ENCODE measurements around the gene PRKRIP1. TPM values are rescaled to one million over a fixed set of nuclear protein-coding genes. Genes with fewer than 3 reads are reported as not detected.
A peak's percentile ranks its signal among the peaks of the same experiment; 100 is the strongest.

Gene PRKRIP1
- polyA plus RNA-seq, 3 donors = 6.6 to 27.0 (median 7.4) TPM

DNA sequence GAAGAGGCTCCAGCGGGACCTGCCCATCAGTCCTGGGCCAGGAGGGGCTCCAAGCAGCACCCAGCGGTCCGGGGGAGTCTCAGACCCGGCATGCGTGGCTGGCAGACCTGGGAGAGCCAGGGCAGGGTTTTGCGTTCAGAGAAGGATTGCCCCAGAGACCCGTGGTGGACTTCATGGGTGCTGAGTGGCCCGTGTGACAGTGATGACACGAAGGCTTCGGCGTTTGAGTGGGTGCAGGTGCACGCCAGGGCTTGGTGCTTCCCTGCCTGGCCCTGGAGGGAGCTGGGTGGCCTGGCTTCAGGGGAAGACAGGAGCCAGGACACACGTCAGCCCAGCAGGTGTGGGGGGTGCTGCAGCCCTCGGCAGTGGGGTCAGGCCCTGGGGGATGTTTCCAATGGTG, 51.1 kb downstream of the PRKRIP1 start:
- H3K27me3 ChIP-seq (ENCODE audit: control insufficient read depth in 2 of 2, insufficient read depth in 2 of 2, low read length in 2 of 2) = no peaks in the 10 kb centered on the region
- H3K27ac ChIP-seq (ENCODE audit: low read depth in 1 of 2, low read length in 2 of 2) = no peak overlapping the region
- H3K4me2 ChIP-seq (replicated peaks; ENCODE audit: extremely low read depth, low read length, poor library complexity, severe bottlenecking) = no peak overlapping the region
- H3K36me3 ChIP-seq (replicated peaks in 1 of 2; ENCODE audit: control insufficient read depth in 1 of 2, insufficient read depth in 2 of 2, low read length in 2 of 2) = peaks cover 27 to 37% of the 10 kb centered on the region in 2 donors
- no peak overlapping the region for H2AFZ ChIP-seq (ENCODE audit: insufficient read depth, low read depth, low read length, poor library complexity, severe bottlenecking)
- H3K79me2 ChIP-seq (ENCODE audit: insufficient read depth, low read length) = no peaks in the 10 kb centered on the region
- TF ChIP-seq, protein P1, sequence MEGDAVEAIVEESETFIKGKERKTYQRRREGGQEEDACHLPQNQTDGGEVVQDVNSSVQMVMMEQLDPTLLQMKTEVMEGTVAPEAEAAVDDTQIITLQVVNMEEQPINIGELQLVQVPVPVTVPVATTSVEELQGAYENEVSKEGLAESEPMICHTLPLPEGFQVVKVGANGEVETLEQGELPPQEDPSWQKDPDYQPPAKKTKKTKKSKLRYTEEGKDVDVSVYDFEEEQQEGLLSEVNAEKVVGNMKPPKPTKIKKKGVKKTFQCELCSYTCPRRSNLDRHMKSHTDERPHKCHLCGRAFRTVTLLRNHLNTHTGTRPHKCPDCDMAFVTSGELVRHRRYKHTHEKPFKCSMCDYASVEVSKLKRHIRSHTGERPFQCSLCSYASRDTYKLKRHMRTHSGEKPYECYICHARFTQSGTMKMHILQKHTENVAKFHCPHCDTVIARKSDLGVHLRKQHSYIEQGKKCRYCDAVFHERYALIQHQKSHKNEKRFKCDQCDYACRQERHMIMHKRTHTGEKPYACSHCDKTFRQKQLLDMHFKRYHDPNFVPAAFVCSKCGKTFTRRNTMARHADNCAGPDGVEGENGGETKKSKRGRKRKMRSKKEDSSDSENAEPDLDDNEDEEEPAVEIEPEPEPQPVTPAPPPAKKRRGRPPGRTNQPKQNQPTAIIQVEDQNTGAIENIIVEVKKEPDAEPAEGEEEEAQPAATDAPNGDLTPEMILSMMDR (IDR thresholded peaks at IDR 0.05) = no peak
- H3K4me3 Mint-ChIP-seq = no peak overlapping the region
- peak overlapping the region in 2 of 7 donors; percentile 41 to 46 for H3K27ac Mint-ChIP-seq
- H3K4me3 ChIP-seq (replicated peaks in 1 of 3; ENCODE audit: low read depth in 2 of 3, low read length in 3 of 3) = no peak overlapping the region
- H4K20me1 ChIP-seq (ENCODE audit: insufficient read depth, low read length) = peaks cover 16% of the 10 kb centered on the region
- H3K4me1 Mint-ChIP-seq = peaks cover 4% of the 10 kb centered on the region
- H3K4me1 ChIP-seq (ENCODE audit: control insufficient read depth in 1 of 2, insufficient read depth in 2 of 2, low read length in 2 of 2) = peaks cover 0 to 3% of the 10 kb centered on the region in 2 donors
- peaks cover 25 to 41% of the 10 kb centered on the region in 2 donors for H3K36me3 Mint-ChIP-seq
- intact Hi-C loops (cut with micrococcal nuclease) = loop anchor here in 1 of 2 donors (5.0 kb wide), 1 partner anchor 35 kb away; no protein-coding TSS in a partner anchor
- no peak overlapping the region for H3K9ac ChIP-seq (ENCODE audit: insufficient read depth, low read length, poor library complexity, severe bottlenecking)
- WGBS (ENCODE audit: insufficient coverage) = 93% methylated on average over 14 of the region's 14 CpGs
- no peak for DNase-seq
- H3K27me3 Mint-ChIP-seq (ENCODE audit: low read depth in 3 of 3) = peaks cover 0 to 1% (median 1%) of the 10 kb centered on the region in 3 donors
- H3K9me3 ChIP-seq (replicated peaks in 1 of 2; ENCODE audit: control insufficient read depth in 1 of 2, insufficient read depth in 1 of 2, low read length in 2 of 2) = no peaks in the 10 kb centered on the region
- peaks cover 0 to 3% (median 0%) of the 10 kb centered on the region in 7 donors for H3K9me3 Mint-ChIP-seq

DNA sequence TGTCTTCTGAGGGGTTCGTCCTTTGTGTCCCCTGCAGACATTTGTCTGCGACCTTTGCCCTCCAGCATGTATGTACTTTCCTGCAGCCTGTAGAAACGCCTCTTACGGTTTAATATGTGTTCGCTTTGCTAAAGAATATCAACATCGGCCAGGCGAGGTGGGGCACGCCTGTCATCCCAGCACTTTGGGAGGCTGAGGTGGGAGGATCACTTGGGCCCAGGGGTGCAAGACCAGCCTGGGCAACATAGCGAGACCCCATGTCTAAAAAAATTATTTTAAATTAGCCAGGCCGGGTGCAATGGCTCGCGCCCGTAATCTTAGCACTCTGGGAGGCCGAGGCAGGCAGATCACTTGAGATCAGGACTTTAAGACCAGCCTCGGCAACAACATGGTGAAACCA, 53.0 kb downstream of the PRKRIP1 start:
- Histone ChIP-seq H3K9ac (ENCODE audit: insufficient read depth, low read length, poor library complexity, severe bottlenecking) (no peak overlapping the region), H3K4me2 (replicated peaks; ENCODE audit: extremely low read depth, low read length, poor library complexity, severe bottlenecking) (no peak overlapping the region), H3K27ac (ENCODE audit: low read depth in 1 of 2, low read length in 2 of 2) (no peak overlapping the region), H3K4me1 (ENCODE audit: control insufficient read depth in 1 of 2, insufficient read depth in 2 of 2, low read length in 2 of 2) (no peaks in the 10 kb centered on the region), H2AFZ (ENCODE audit: insufficient read depth, low read depth, low read length, poor library complexity, severe bottlenecking) (no peak overlapping the region), H3K4me3 (replicated peaks in 1 of 3; ENCODE audit: low read depth in 2 of 3, low read length in 3 of 3) (no peak overlapping the region), H3K27me3 (ENCODE audit: control insufficient read depth in 2 of 2, insufficient read depth in 2 of 2, low read length in 2 of 2) (no peaks in the 10 kb centered on the region), H4K20me1 (ENCODE audit: insufficient read depth, low read length) (peaks cover 16% of the 10 kb centered on the region), H3K9me3 (replicated peaks in 1 of 2; ENCODE audit: control insufficient read depth in 1 of 2, insufficient read depth in 1 of 2, low read length in 2 of 2) (no peaks in the 10 kb centered on the region), H3K79me2 (ENCODE audit: insufficient read depth, low read length) (no peaks in the 10 kb centered on the region), H3K36me3 (replicated peaks in 1 of 2; ENCODE audit: control insufficient read depth in 1 of 2, insufficient read depth in 2 of 2, low read length in 2 of 2) (peaks cover 27 to 35% of the 10 kb centered on the region in 2 donors)
- Mint-ChIP-seq H3K9me3 (no peaks in the 10 kb centered on the region), H3K27me3 (ENCODE audit: low read depth in 3 of 3) (peaks cover 0 to 1% (median 0%) of the 10 kb centered on the region in 3 donors), H3K36me3 (peaks cover 25 to 34% of the 10 kb centered on the region in 2 donors), H3K27ac (peak overlapping the region in 1 of 7 donors; percentile 2), H3K4me3 (no peak overlapping the region), H3K4me1 (peaks cover 4% of the 10 kb centered on the region)
- intact Hi-C loops (cut with micrococcal nuclease) = loop anchor here in 1 of 2 donors (5.0 kb wide), 1 partner anchor 37 kb away; no protein-coding TSS in a partner anchor
- TF ChIP-seq, protein P1 (IDR thresholded peaks at IDR 0.05) = no peak
- WGBS (ENCODE audit: insufficient coverage) = over 99% methylated on average over 15 of the region's 15 CpGs
- DNase-seq = no peak

Data from CD14-positive monocyte (primary cell).